GM21381 (cell line): Measurements from ENCODE around the gene SRF.

Experiments
- ATAC-seq: cut with Tn5 transposase; IDR thresholded peaks from one replicate; pipeline ENCODE4 v1.9.1; 2021; ENCODE audit warnings: mild to moderate bottlenecking, moderate library complexity; ENCODE audit not compliant: unreplicated experiment

The SRF gene

DNA sequence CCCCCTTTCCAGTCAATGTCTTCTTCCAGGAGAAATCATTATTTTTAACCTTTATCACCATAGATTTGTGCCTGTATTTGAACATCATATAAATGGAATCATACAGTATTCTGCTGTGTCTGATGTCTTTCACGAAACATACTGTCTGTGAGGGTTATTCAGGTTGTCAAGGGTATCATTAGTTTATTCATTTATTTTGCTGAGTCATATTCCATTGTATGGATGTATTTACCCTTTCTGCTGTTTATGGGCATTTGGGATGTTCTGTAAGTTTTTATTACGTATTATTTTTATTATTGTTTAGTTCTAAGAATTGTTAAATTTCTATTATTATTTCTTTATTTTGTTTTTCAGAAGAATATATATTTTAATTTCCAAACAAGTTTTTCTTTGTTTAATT, 36.2 kb downstream of the SRF start:
- ATAC-seq = no peak

- no peak for ATAC-seq
These were observed 40.9 kb downstream of the SRF start for GRCh38 chr6:43211955-43212354.

DNA sequence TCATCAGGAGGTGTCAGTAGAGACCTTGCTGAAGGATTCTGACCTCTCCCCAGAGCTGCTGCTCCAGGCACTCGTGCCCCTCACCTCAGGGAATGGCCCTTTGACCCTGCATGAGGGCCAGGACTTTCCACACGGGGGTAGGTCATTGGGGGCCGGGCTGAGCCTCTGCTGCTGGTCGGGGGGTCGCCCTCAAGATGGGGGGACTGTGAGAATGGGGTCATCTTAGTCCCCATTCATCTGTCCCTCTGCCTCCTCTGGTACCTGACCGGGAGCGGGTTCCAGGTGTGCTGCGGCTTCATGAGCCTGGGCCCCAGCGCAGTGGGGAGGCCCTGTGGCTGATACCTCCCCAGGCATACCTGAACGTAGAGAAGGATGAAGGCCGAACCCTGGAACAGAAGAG, 42.4 kb downstream of the SRF start:
- ATAC-seq = no peak

DNA sequence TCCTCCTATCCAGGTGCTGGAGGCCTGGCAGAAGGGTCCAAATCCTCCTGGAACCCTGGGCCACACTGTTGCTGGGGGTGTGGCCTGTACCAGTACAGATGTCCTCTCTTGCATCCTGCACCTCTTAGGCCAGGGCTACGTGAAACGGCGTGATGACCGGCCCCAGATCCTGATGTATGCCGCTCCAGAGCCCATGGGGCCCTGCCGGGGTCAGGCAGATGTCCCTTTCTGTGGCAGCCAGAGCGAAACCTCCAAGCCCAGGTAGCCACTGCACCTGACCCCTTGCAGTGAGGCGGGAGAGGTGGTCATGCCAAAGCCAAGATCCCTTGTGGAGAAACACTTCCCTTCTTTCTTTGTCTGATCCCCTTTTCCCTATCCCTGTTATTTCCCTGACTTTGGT, 44.0 kb downstream of the SRF start:
- no peak for ATAC-seq

- ATAC-seq = no peak
These were observed 45.1 kb downstream of the SRF start for GRCh38 chr6:43216200-43216599.

DNA sequence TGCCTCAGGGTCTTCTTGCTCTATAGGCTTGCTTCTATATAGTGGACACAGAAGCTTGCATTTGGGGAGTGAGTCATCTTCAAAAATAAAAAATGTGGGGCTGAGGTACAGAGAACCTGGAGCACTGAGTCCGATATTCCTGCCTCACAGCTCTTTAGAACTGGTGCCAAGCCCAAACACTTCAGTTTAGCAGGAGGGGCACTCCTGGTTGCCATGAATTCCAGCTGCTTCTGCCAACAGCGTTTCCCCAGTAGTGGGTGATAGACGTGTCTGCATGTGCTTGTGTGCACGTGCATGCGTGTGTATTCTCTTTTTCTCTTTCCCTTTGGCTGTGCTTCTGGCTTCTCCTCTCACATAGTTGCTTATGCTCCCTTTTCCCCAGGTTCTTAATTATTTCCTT, 46.3 kb downstream of the SRF start:
- no peak for ATAC-seq

- no peak for ATAC-seq
These were observed 48.0 kb downstream of the SRF start for GRCh38 chr6:43219119-43219518.

- ATAC-seq = no peak
These were observed 48.7 kb downstream of the SRF start for GRCh38 chr6:43219814-43220213.

- no peak for ATAC-seq
These were observed 49.4 kb downstream of the SRF start for GRCh38 chr6:43220439-43220951.

DNA sequence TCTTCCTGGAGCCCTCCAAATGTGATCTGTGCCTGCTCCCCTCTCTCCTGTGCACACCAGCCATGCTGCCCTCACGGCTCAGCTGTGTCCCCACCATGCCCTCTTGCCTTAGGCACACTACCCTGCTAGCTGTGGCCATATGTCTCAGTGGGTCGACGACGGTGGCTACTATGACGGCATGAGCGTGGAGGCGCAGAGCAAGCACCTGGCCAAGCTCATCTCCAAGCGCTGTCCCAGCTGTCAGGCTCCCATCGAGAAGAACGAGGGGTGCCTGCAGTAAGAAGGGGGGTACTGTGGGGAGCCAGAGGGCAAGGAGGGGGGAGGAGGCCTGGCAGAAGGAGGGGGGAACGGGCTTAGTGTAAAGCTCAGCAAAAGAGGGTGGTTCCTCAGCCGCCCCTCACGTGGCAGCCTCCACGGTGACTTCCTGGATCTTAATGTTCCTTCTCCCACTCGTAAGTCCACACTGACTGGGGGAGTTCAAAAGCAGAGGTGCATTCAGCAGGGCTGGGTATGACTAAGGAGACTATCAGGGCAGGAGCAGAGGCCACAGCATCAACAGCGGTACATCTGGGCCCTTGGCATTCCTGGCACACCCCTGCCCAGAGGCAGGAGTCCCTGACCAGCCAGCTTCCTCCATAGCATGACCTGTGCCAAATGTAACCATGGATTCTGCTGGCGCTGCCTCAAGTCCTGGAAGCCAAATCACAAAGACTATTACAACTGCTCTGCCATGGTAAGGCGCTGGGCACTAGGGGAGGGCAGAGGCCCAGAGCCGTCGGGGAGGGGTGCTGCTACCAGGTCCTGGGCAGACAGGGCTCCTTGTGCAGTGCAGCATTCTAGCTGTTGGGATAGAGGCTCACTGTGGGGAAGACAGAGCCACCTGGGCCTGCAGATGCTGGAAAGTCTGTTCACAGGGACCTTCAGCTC, 50.2 kb downstream of the SRF start:
- ATAC-seq = no peak

GRCh38 chr6:43222418-43223059, 51.5 kb downstream of the SRF start:
- no peak for ATAC-seq

GRCh38 chr6:43223175-43223574, 52.1 kb downstream of the SRF start:
- ATAC-seq = no peak

DNA sequence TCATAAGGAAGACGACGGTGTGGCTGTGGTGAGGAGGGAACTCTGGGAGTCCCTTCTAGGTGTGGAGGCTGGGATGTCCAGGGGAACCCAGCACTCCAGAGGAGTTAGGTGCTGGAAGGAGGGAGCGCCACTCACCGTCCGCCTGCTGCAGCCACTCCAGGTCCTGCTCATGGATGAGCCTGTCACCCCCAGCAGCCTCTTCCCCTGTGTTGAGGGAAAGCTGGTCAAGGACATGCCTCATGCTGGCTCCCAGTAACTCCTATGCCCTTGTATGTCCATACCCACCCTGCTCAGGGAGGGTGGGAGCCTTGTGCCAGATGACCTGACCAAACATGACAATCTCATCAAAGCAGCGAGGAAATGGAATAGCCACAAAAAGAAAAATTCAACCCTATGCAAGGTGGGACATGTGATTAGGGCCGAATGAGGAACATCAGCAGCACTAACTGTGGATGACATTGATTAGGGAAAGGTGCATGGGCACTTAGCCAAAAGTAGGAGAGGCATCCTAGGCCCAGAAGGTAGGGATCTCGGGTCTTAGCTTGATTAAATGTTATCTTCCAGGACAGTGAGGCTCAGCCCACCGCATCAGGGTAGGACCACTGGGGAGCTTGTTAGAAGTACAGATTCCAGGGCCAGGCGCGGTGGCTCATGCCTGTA, 55.3 kb downstream of the SRF start:
- no peak for ATAC-seq

- ATAC-seq = peak; percentile 81
These were observed 58.1 kb downstream of the SRF start, which contains the start of gene DNPH1 for GRCh38 chr6:43228951-43229802. Gene DNPH1, minus strand, starts transcription at chr6:43229481. Its CDS starts 25 bp downstream, at chr6:43229456.

DNA sequence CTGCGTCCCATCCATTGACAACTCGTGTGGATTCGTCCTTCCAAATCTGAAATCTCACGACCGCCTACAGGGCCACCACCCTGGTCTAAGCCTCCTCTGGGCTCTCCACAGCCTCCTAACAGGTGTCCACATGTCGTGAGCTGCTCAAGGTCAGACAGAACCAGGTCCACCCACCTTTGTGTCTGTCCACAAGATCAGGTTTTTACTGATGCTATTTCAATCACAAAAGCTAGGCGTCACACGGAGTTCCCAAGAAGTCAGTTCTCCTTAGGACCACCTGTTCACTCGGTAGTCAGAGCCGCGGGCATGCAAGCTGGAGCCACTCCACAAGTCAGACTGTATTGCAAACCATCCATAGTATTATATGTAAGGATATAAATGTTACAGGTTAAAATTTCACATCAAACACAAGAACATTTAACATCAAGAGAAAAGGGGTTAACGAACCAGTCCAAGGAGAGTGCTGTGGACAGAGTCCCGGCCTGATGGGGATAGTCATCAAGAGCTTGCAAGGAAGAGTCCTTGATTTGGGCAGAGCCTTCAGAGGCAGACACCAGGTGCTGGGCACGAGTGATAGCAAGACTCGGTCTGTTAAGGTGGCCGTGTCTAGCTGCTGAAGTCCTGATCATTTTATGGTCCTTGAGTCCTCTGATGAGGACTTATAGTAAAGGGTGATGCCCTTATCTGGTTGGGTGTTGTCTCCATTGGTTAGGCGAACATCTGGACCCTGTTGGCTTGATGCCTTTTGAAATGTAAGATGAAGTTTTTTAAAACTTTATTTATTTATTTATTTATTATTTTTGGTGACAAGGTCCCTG, 58.9 kb downstream of the SRF start:
- ATAC-seq = no peak

DNA sequence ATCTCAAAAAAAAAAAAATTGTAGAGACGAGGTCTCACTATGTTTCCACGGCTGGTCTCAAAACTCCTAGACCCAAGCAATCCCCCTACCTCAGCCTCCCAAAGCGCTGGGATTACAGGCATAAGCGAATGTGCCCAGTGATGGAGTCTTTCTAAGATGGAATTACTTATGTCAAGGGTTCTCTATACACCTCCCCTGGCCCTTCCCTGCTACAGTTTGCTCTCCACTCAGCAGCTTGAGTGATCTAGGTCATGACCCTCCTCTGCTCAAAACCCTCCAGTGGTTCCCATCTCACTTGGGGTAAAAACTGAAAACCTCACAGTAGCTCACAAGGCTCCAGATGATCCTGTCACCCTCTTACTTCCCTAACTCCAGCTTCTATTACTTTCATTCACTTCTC, 60.0 kb downstream of the SRF start:
- no peak for ATAC-seq
